ENCODE data around the gene CDH13.

CDH13 gene

GRCh38 chr16:82699711-82700495 is 73.1 kb downstream of the CDH13 start:
- DNase-seq: no peak
- Histone ChIP-seq H3K79me1 (ENCODE audit: low read length) (no peaks in the 10 kb centered on the region), H2BK120ac (ENCODE audit: insufficient read depth, low read length, poor library complexity) (no peak overlapping the region), H3K79me2 (ENCODE audit: control insufficient read depth, insufficient read depth, low read length, poor library complexity) (no peaks in the 10 kb centered on the region), H3K36me3 (ENCODE audit: control insufficient read depth in 1 of 2, insufficient read depth in 2 of 2, low read length in 2 of 2) (no peaks in the 10 kb centered on the region), H2BK5ac (ENCODE audit: low read depth, low read length, poor library complexity) (no peak overlapping the region), H3K9me3 (ENCODE audit: insufficient read depth, low read depth, low read length) (no peaks in the 10 kb centered on the region), H2BK12ac (ENCODE audit: low read length) (no peak overlapping the region), H3K4me2 (ENCODE audit: low read length) (no peak overlapping the region), H3K4me1 (ENCODE audit: control insufficient read depth in 1 of 2, insufficient read depth in 2 of 2, low read length in 2 of 2) (no peaks in the 10 kb centered on the region), H4K12ac (ENCODE audit: low read depth, low read length) (no peak overlapping the region), H4K91ac (ENCODE audit: low read depth, low read length) (no peak overlapping the region), H3K4ac (ENCODE audit: low read depth, low read length) (no peak overlapping the region), H3K14ac (ENCODE audit: low read length) (no peak overlapping the region), H3K27ac (ENCODE audit: low read depth, low read length) (no peak overlapping the region), H2AK5ac (ENCODE audit: low read length) (no peak overlapping the region), H3K27me3 (ENCODE audit: insufficient read depth, low read length) (no peaks in the 10 kb centered on the region), H2AFZ (ENCODE audit: insufficient read depth, low read length, poor library complexity) (no peak overlapping the region), H3K23ac (ENCODE audit: low read length) (no peak overlapping the region), H4K8ac (ENCODE audit: low read depth, low read length) (no peak overlapping the region), H3K18ac (ENCODE audit: low read length) (no peak overlapping the region), H3K9ac (ENCODE audit: low read length) (no peak overlapping the region), H3K4me3 (ENCODE audit: low read depth, low read length) (no peak overlapping the region)
- WGBS (ENCODE audit: extremely low coverage, insufficient coverage, insufficient read length): no CpG with 5 or more reads among the region's 9 CpGs

- no peak overlapping the region for H2BK12ac ChIP-seq (ENCODE audit: low read length)
- no peak overlapping the region for H3K4me3 ChIP-seq (ENCODE audit: low read depth, low read length)
- no peaks in the 10 kb centered on the region for H3K36me3 ChIP-seq (ENCODE audit: control insufficient read depth in 1 of 2, insufficient read depth in 2 of 2, low read length in 2 of 2)
- no peak overlapping the region for H3K14ac ChIP-seq (ENCODE audit: low read length)
- no peak overlapping the region for H3K4me2 ChIP-seq (ENCODE audit: low read length)
- H3K79me2 ChIP-seq (ENCODE audit: control insufficient read depth, insufficient read depth, low read length, poor library complexity): no peaks in the 10 kb centered on the region
- H3K23ac ChIP-seq (ENCODE audit: low read length): no peak overlapping the region
- H2AK5ac ChIP-seq (ENCODE audit: low read length): no peak overlapping the region
- H4K8ac ChIP-seq (ENCODE audit: low read depth, low read length): no peak overlapping the region
- H3K18ac ChIP-seq (ENCODE audit: low read length): no peak overlapping the region
- no peak overlapping the region for H3K27ac ChIP-seq (ENCODE audit: low read depth, low read length)
- H2AFZ ChIP-seq (ENCODE audit: insufficient read depth, low read length, poor library complexity): no peak overlapping the region
- WGBS (ENCODE audit: extremely low coverage, insufficient coverage, insufficient read length): no CpG with 5 or more reads among the region's 5 CpGs
- no peak overlapping the region for H3K9ac ChIP-seq (ENCODE audit: low read length)
- no peak overlapping the region for H2BK120ac ChIP-seq (ENCODE audit: insufficient read depth, low read length, poor library complexity)
- no peak overlapping the region for H2BK5ac ChIP-seq (ENCODE audit: low read depth, low read length, poor library complexity)
- H3K9me3 ChIP-seq (ENCODE audit: insufficient read depth, low read depth, low read length): no peaks in the 10 kb centered on the region
- H3K4me1 ChIP-seq (ENCODE audit: control insufficient read depth in 1 of 2, insufficient read depth in 2 of 2, low read length in 2 of 2): no peaks in the 10 kb centered on the region
- no peak overlapping the region for H4K91ac ChIP-seq (ENCODE audit: low read depth, low read length)
- no peak for DNase-seq
- no peak overlapping the region for H4K12ac ChIP-seq (ENCODE audit: low read depth, low read length)
- H3K79me1 ChIP-seq (ENCODE audit: low read length): no peaks in the 10 kb centered on the region
- no peaks in the 10 kb centered on the region for H3K27me3 ChIP-seq (ENCODE audit: insufficient read depth, low read length)
- no peak overlapping the region for H3K4ac ChIP-seq (ENCODE audit: low read depth, low read length)
Observed at GRCh38 chr16:82700541-82701235, 73.9 kb downstream of the CDH13 start.

- no peak overlapping the region for H4K8ac ChIP-seq (ENCODE audit: low read depth, low read length)
- H3K79me2 ChIP-seq (ENCODE audit: control insufficient read depth, insufficient read depth, low read length, poor library complexity): no peaks in the 10 kb centered on the region
- H4K91ac ChIP-seq (ENCODE audit: low read depth, low read length): no peak overlapping the region
- H2AK5ac ChIP-seq (ENCODE audit: low read length): no peak overlapping the region
- no peak overlapping the region for H3K4me2 ChIP-seq (ENCODE audit: low read length)
- no peaks in the 10 kb centered on the region for H3K36me3 ChIP-seq (ENCODE audit: control insufficient read depth in 1 of 2, insufficient read depth in 2 of 2, low read length in 2 of 2)
- no peak overlapping the region for H2BK5ac ChIP-seq (ENCODE audit: low read depth, low read length, poor library complexity)
- H3K4me3 ChIP-seq (ENCODE audit: low read depth, low read length): no peak overlapping the region
- H3K9ac ChIP-seq (ENCODE audit: low read length): no peak overlapping the region
- H2AFZ ChIP-seq (ENCODE audit: insufficient read depth, low read length, poor library complexity): no peak overlapping the region
- H2BK12ac ChIP-seq (ENCODE audit: low read length): no peak overlapping the region
- no peak overlapping the region for H2BK120ac ChIP-seq (ENCODE audit: insufficient read depth, low read length, poor library complexity)
- no peaks in the 10 kb centered on the region for H3K27me3 ChIP-seq (ENCODE audit: insufficient read depth, low read length)
- no peak overlapping the region for H4K12ac ChIP-seq (ENCODE audit: low read depth, low read length)
- no peak for DNase-seq
- no peak overlapping the region for H3K27ac ChIP-seq (ENCODE audit: low read depth, low read length)
- no peaks in the 10 kb centered on the region for H3K4me1 ChIP-seq (ENCODE audit: control insufficient read depth in 1 of 2, insufficient read depth in 2 of 2, low read length in 2 of 2)
- H3K18ac ChIP-seq (ENCODE audit: low read length): no peak overlapping the region
- no CpG with 5 or more reads among the region's 4 CpGs for WGBS (ENCODE audit: extremely low coverage, insufficient coverage, insufficient read length)
- no peak overlapping the region for H3K23ac ChIP-seq (ENCODE audit: low read length)
- no peaks in the 10 kb centered on the region for H3K79me1 ChIP-seq (ENCODE audit: low read length)
- no peak overlapping the region for H3K14ac ChIP-seq (ENCODE audit: low read length)
- H3K4ac ChIP-seq (ENCODE audit: low read depth, low read length): no peak overlapping the region
- no peaks in the 10 kb centered on the region for H3K9me3 ChIP-seq (ENCODE audit: insufficient read depth, low read depth, low read length)
Observed at GRCh38 chr16:82701442-82701955, 74.7 kb downstream of the CDH13 start.

GRCh38 chr16:82703161-82703560 is 76.4 kb downstream of the CDH13 start:
- no peaks in the 10 kb centered on the region for H3K79me1 ChIP-seq (ENCODE audit: low read length)
- H3K4me3 ChIP-seq (ENCODE audit: low read depth, low read length): no peak overlapping the region
- H3K9me3 ChIP-seq (ENCODE audit: insufficient read depth, low read depth, low read length): peaks cover 1% of the 10 kb centered on the region
- no peak overlapping the region for H2BK5ac ChIP-seq (ENCODE audit: low read depth, low read length, poor library complexity)
- no peaks in the 10 kb centered on the region for H3K36me3 ChIP-seq (ENCODE audit: control insufficient read depth in 1 of 2, insufficient read depth in 2 of 2, low read length in 2 of 2)
- H3K27ac ChIP-seq (ENCODE audit: low read depth, low read length): no peak overlapping the region
- H3K14ac ChIP-seq (ENCODE audit: low read length): no peak overlapping the region
- no peak overlapping the region for H3K4ac ChIP-seq (ENCODE audit: low read depth, low read length)
- no peaks in the 10 kb centered on the region for H3K4me1 ChIP-seq (ENCODE audit: control insufficient read depth in 1 of 2, insufficient read depth in 2 of 2, low read length in 2 of 2)
- no peak overlapping the region for H2AK5ac ChIP-seq (ENCODE audit: low read length)
- H3K9ac ChIP-seq (ENCODE audit: low read length): no peak overlapping the region
- no peak overlapping the region for H3K4me2 ChIP-seq (ENCODE audit: low read length)
- H4K91ac ChIP-seq (ENCODE audit: low read depth, low read length): no peak overlapping the region
- no peak overlapping the region for H4K8ac ChIP-seq (ENCODE audit: low read depth, low read length)
- no peak overlapping the region for H2BK12ac ChIP-seq (ENCODE audit: low read length)
- no peak overlapping the region for H2AFZ ChIP-seq (ENCODE audit: insufficient read depth, low read length, poor library complexity)
- no peak overlapping the region for H3K23ac ChIP-seq (ENCODE audit: low read length)
- H3K27me3 ChIP-seq (ENCODE audit: insufficient read depth, low read length): no peaks in the 10 kb centered on the region
- no peaks in the 10 kb centered on the region for H3K79me2 ChIP-seq (ENCODE audit: control insufficient read depth, insufficient read depth, low read length, poor library complexity)
- no peak overlapping the region for H4K12ac ChIP-seq (ENCODE audit: low read depth, low read length)
- no CpG with 5 or more reads among the region's 2 CpGs for WGBS (ENCODE audit: extremely low coverage, insufficient coverage, insufficient read length)
- no peak overlapping the region for H3K18ac ChIP-seq (ENCODE audit: low read length)
- H2BK120ac ChIP-seq (ENCODE audit: insufficient read depth, low read length, poor library complexity): no peak overlapping the region
- DNase-seq: no peak

Measured in trophoblast cell (in vitro differentiated cells and primary cell).